GM20000 (cell line): Measurements from ENCODE around the gene AGAP9.
"Not testable (repeated sequence)": the region's sequence is repeated elsewhere in the genome, so short reads cannot be mapped to it uniquely, and the experiment has no call there.

Source experiments
- DNase-seq: peaks from one replicate; pipeline ENCODE4 v3.0.0; 2012; ENCODE audit warnings: low spot score
- TF ChIP-seq, protein P1 (sequence below): IDR thresholded peaks from 2 replicates; pipeline ENCODE4 v1.5.1; 2012; ENCODE audit warnings: mild to moderate bottlenecking, control low read depth; ENCODE audit errors: extremely low read depth, missing control alignments

AGAP9 gene

DNA sequence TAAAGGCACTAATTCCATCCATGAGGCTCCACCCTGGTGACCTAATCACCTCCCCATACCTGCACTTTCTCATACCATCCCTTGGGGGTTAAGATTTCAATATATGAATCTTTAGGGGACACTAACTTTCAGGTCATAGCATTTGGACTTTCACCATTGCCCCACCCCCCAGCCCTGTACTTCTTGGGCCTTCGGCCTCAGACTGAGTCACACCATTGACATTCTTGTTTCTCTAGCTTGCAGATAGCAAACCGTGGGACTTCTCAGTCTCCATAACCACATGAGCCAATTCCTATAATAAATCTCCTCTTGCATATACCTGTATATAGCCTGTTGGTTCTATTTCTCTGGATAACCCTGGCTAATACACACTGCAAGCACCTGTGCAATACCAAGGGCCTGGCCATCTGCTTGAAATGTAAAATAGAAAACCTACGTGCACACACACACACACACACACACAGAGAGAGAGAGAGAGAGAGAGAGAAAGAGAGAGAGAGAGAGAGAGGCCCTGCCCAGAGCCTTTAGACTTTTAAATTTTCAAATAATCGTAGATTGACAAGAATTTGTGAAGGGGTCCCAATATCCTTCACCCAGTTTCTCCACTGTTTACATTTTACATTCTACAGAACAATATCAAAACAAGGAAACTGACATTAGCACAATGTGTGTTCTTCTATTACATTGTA, 64.8 kb downstream of the AGAP9 start:
- TF ChIP-seq, protein P1, sequence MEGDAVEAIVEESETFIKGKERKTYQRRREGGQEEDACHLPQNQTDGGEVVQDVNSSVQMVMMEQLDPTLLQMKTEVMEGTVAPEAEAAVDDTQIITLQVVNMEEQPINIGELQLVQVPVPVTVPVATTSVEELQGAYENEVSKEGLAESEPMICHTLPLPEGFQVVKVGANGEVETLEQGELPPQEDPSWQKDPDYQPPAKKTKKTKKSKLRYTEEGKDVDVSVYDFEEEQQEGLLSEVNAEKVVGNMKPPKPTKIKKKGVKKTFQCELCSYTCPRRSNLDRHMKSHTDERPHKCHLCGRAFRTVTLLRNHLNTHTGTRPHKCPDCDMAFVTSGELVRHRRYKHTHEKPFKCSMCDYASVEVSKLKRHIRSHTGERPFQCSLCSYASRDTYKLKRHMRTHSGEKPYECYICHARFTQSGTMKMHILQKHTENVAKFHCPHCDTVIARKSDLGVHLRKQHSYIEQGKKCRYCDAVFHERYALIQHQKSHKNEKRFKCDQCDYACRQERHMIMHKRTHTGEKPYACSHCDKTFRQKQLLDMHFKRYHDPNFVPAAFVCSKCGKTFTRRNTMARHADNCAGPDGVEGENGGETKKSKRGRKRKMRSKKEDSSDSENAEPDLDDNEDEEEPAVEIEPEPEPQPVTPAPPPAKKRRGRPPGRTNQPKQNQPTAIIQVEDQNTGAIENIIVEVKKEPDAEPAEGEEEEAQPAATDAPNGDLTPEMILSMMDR: no peak
- DNase-seq: no peak

DNA sequence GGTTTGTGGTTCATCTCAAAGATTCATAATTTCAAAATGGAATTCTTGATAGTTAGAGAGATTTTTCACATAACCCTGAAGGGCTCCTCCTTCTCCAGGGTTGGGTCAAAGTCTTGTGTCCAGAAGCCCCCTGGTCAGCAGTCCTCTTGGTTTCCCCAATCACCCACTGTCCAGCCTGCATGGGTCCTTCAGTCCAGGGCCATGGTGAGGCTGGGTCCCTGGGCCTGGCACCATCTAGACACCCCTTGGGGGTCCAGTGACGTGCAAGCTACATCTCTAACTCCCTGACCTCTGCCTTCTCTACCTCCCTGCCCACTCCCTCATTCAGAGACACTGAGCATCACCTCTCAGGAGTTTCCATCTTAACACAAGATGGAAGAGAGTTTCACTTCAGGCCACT, 65.6 kb downstream of the AGAP9 start:
- TF ChIP-seq, protein P1: no peak
- DNase-seq: no peak

DNA sequence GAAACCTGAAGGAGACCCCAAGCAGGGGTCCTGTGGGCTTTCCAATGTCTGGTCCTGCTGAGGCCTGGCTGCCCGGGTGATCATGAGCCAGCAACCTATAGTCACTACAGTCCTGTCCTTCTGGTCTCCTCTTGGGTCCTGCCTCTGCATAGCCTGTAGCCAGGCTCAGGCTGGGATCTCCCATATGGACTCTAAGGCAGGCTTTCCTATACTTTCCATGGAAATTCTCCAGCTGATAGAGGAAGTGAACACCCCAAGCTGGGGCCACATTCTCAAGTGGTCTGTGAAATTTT, 66.0 kb downstream of the AGAP9 start:
- TF ChIP-seq, protein P1: no peak
- DNase-seq: no peak

DNA sequence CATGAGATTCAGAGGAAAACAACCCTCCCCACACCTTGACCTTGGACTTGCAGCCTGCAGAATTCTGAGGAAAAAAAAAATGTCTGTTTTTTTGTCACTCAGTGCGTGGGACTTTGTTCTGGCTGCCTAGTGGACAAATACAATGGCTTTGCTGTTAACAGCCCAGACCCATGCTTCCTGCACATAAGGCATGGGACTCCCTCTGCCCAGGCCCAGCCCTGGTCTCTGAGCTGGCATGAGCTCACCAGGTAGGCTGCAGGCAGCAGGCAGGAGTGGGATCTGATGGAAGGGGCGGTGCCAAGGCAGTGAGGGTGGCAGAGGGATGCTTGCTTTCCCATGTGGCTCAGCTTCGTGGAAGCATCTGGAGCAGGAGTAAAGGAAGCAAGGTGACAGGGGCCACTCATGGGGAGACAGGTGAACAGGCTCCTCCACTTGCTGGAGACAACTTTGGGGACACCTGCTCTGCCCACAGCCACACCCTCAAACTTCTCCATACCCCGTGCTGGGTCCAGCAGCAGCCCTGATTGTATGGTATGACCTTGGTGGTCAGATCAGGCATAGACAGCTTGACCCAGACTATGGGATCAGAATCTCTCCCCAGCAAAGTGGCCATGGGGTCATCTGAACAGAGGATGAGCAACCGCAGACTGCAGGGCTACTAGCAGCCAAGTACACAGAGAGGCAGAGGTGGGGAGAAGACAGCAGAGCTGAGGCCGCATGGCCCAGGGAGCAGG, 66.5 kb downstream of the AGAP9 start:
- TF ChIP-seq, protein P1: no peak
- no peak for DNase-seq

DNA sequence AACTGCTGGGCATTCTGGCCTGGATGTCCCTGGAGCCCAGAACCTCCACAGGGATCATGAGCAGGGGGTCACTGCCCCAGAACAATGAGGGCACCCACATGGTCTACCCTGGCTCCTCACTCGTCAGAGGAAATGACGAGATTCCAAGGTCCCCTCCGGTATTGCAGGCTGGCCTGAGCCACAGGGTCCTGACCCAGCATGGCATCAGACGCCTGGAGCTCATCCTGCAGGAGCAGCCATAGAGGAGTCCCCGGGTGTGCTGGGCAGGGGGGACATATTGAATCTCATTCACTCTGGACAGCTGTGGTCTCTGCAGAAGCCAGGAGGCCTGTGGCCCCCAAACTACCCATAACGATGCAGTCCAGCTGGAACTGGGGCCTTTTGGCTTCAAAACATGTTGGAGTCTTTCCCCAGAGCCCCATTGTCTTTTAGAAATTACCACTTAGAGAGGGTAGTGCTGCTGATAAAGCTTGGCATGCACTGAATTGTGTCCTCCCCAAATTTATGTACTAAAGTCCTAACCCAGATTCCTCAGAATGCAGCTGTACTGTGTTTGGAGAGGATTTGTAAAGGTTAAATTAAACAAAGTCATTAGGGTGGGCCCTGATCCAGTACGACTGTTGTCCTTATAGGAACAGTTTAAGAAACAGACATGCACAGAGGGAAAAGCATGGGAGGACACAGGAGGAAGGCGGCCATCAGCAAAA, 67.2 kb downstream of the AGAP9 start:
- no peak for DNase-seq
- TF ChIP-seq, protein P1: no peak

DNA sequence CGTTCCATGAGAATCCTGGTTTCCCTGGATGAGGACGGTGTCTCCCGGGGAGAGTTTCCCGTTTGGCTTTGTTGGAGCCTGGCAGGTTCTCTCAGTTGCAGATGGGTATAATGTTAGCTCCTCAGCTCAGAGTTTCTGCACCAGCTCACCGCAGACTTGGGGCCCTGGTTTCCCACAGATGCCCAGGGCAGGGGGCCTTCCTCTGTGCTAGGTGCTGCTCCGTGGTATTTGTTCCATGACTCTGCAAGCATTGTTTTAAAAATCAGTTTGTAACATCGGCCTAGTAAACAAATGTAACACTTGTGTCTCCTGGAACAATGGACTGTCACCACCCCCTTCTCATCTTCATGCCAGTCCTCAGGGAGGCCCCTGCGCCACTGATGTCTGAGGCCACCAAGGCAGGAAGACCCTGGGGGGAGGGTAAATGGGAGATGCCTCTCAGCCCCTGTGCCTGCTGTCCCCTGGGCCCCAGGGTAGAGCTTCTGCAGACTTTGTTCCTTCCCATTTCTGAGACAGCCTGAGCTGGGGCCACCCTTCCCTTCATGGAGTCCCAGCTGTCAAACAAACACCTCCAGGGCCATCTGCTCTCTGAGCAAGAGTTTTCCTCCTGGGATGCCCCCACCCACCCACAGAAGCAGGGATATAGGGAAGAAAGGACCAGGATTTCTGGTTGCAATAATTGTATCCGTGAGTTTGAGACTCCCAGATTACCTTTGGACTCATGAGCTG, 67.9 kb downstream of the AGAP9 start:
- not testable (repeated sequence) for DNase-seq

DNA sequence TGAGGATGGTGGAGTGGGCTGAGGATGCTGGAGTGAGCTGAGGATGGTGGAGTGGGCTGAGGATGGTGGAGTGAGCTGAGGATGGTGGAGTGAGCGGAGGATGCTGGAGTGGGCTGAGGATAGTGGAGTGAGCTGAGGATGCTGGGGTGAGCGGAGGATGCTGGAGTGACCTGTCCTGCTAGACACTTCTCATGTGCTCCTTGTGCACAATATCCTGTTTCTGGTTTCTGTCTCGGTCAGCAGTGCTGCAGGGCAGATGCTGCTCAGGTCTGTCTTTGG, 68.7 kb downstream of the AGAP9 start:
- TF ChIP-seq, protein P1: no peak

More for the DNA sequence above, 68.7 kb downstream of the AGAP9 start:
- no peak for DNase-seq
